HL-60 (cell line): ENCODE results near the gene STOM.

ENCODE experiments used
- DNase-seq, 2 experiments: peaks; one replicate each; pipeline ENCODE4 v3.0.0-alpha.2; 2010 to 2020; ENCODE audit warnings: low read depth in 1 of 2, low spot score in 1 of 2
- H3K27ac ChIP-seq: fragments of 250-450 bp; sonication (Bioruptor Pico); replicated peaks from 2 replicates; pipeline ENCODE4 v1.5.1; 2020; ENCODE audit warnings: mild to moderate bottlenecking, moderate library complexity
- H3K27me3 ChIP-seq: fragments of 250-450 bp; sonication (Bioruptor Pico); 2 replicates; pipeline ENCODE4 v1.5.1; 2021; ENCODE audit warnings: mild to moderate bottlenecking, moderate library complexity; ENCODE audit not compliant: insufficient read depth, poor library complexity, severe bottlenecking
- H3K4me3 ChIP-seq: replicated peaks from 2 replicates; pipeline ENCODE4 v1.5.1; 2011; ENCODE audit warnings: mild to moderate bottlenecking, control low read depth, low read length; ENCODE audit not compliant: insufficient read depth
- CTCF ChIP-seq: IDR thresholded peaks from one replicate; pipeline ENCODE4 v1.5.1; 2011; ENCODE audit warnings: low read length, control low read depth, inconsistent platforms; ENCODE audit not compliant: insufficient read depth
- GABPA ChIP-seq: IDR thresholded peaks from 2 replicates; pipeline ENCODE4 v1.6.1; 2012; ENCODE audit warnings: low read depth
- POLR2AphosphoS5 ChIP-seq: IDR thresholded peaks from 2 replicates; pipeline ENCODE4 v1.6.1; 2012; ENCODE audit warnings: low read depth
- REST ChIP-seq: IDR thresholded peaks from 2 replicates; pipeline ENCODE4 v1.6.1; 2012; ENCODE audit warnings: low read depth; ENCODE audit not compliant: insufficient replicate concordance
- SPI1 ChIP-seq: IDR thresholded peaks from 2 replicates; pipeline ENCODE4 v1.6.1; 2012; ENCODE audit warnings: low read depth, mild to moderate bottlenecking, borderline replicate concordance

The STOM gene

GRCh38 chr9:121326130-121326838 lies 43.8 kb downstream of the STOM start:
- Histone ChIP-seq H3K27ac (no peak overlapping the region), H3K4me3 (no peak overlapping the region), H3K27me3 (no peaks in the 10 kb centered on the region)
- DNase-seq, result no peak
- TF ChIP-seq REST (no peak), POLR2AphosphoS5 (no peak), GABPA (no peak), SPI1 (no peak), CTCF (no peak)

- Histone ChIP-seq H3K4me3 (no peak overlapping the region), H3K27me3 (no peaks in the 10 kb centered on the region), H3K27ac (no peak overlapping the region)
- DNase-seq, result no peak
- no peak for TF ChIP-seq POLR2AphosphoS5
- no peak for TF ChIP-seq REST
- no peak for TF ChIP-seq GABPA
- no peak for TF ChIP-seq CTCF
- TF ChIP-seq SPI1, result no peak
Measured at GRCh38 chr9:121325387-121325786, 44.7 kb downstream of the STOM start.

DNA sequence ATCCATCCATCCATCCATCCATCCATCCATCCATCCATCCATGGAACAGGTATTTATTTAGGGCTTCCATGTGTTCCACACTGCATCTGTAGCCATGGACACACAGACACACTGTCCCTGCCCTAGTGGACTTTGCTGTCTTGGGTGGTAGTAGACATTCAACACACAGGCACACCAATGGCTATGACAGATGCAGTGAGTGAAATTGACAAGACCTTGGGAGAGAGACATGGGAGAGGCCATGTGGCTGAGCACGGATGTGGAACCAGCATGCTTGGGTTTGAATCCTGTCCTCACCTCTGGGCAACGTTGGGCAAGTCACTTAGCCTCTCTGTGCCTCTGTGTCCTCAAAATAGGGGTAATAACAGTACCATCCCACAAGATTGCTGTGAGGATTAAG lies 45.3 kb downstream of the STOM start:
- H3K27ac ChIP-seq, result no peak overlapping the region
- TF ChIP-seq REST (no peak), GABPA (no peak), POLR2AphosphoS5 (no peak), CTCF (no peak), SPI1 (no peak)
- DNase-seq, result no peak
- no peak overlapping the region for H3K4me3 ChIP-seq
- no peaks in the 10 kb centered on the region for H3K27me3 ChIP-seq
